22Rv1 (cell line): ENCODE data around the gene MGAT5.

Source experiments
- H3K27ac ChIP-seq: fragments of 450-650 bp; 2 replicates; pipeline ENCODE4 v1.5.1; 2017
- CTCF ChIP-seq: fragments of 450-650 bp; IDR thresholded peaks from 2 replicates; pipeline ENCODE4 v1.5.1; 2017; ENCODE audit warnings: mild to moderate bottlenecking
- ZFX ChIP-seq: fragments of 450-650 bp; IDR thresholded peaks from 2 replicates; pipeline ENCODE4 v1.6.1; 2017; ENCODE audit warnings: antibody characterized with exemption, borderline replicate concordance

MGAT5 gene

GRCh38 chr2:134305109-134305491 lies 51.2 kb downstream of the MGAT5 start:
- no peak for TF ChIP-seq ZFX
- no peak for TF ChIP-seq CTCF
- H3K27ac ChIP-seq = no peak overlapping the region

- H3K27ac ChIP-seq = no peak overlapping the region
- no peak for TF ChIP-seq CTCF
- TF ChIP-seq ZFX = no peak
Observed at GRCh38 chr2:134306521-134306920, 52.6 kb downstream of the MGAT5 start.

GRCh38 chr2:134307334-134307733 lies 53.5 kb downstream of the MGAT5 start:
- H3K27ac ChIP-seq = no peak overlapping the region
- TF ChIP-seq CTCF = no peak
- no peak for TF ChIP-seq ZFX

- TF ChIP-seq ZFX (no peak), CTCF (no peak)
- H3K27ac ChIP-seq = no peak overlapping the region
Observed at GRCh38 chr2:134308474-134309385, 54.9 kb downstream of the MGAT5 start.

GRCh38 chr2:134310107-134311079 lies 56.5 kb downstream of the MGAT5 start:
- TF ChIP-seq ZFX = no peak
- no peak for TF ChIP-seq CTCF
- H3K27ac ChIP-seq = no peak overlapping the region

GRCh38 chr2:134312482-134312881 lies 58.6 kb downstream of the MGAT5 start:
- TF ChIP-seq CTCF (no peak), ZFX (no peak)
- H3K27ac ChIP-seq = no peak overlapping the region
